HepG2 (cell line): ENCODE data around the gene ZSCAN23. TPM values are rescaled to one million over a fixed set of nuclear protein-coding genes. Genes with fewer than 3 reads are reported as not detected.

Experiments
- ARID2 ChIP-seq: sonication (generic); formaldehyde crosslinking; IDR thresholded peaks from 2 replicates; pipeline ENCODE4 v1.8.1; 2022; ENCODE audit warnings: mild to moderate bottlenecking, missing genetic modification reagents, borderline replicate concordance
- CCAR2 ChIP-seq: fragments of 200-400 bp; formaldehyde crosslinking; optimal IDR thresholded peaks from 2 replicates; pipeline ENCODE3; 2018; ENCODE audit warnings: low read depth, mild to moderate bottlenecking, low read length, moderate library complexity
- DMTF1 ChIP-seq: sonication (generic); formaldehyde crosslinking; IDR thresholded peaks from 2 replicates; pipeline ENCODE4 v1.4.0; 2020; ENCODE audit warnings: mild to moderate bottlenecking, missing genetic modification reagents
- DNMT3B ChIP-seq: conservative IDR thresholded peaks from 2 replicates; pipeline ENCODE4 v1.6.1; 2016; ENCODE audit warnings: missing biosample characterization, control low read depth
- EHMT2 ChIP-seq: fragments of 200-600 bp; sonication (generic); IDR thresholded peaks from 2 replicates; pipeline ENCODE4 v1.7.0; 2017; ENCODE audit warnings: antibody characterized with exemption, low read depth, low read length, borderline replicate concordance
- PCBP2 ChIP-seq: fragments of 200-400 bp; formaldehyde crosslinking; optimal IDR thresholded peaks from 2 replicates; pipeline ENCODE3; 2018; ENCODE audit warnings: low read length, low read depth; ENCODE audit not compliant: poor library complexity, severe bottlenecking
- PHB2 ChIP-seq: fragments of 450-650 bp; IDR thresholded peaks from 2 replicates; pipeline ENCODE4 v1.6.1; 2018; ENCODE audit not compliant: partially characterized antibody
- POGK ChIP-seq: sonication (generic); formaldehyde crosslinking; conservative IDR thresholded peaks from 2 replicates; pipeline ENCODE4 v1.8.0; 2022; ENCODE audit warnings: mild to moderate bottlenecking, moderate library complexity, missing genetic modification reagents
- RBM22 ChIP-seq: fragments of 200-400 bp; formaldehyde crosslinking; optimal IDR thresholded peaks from 2 replicates; pipeline ENCODE3; 2017; ENCODE audit warnings: mild to moderate bottlenecking, low read length, moderate library complexity
- REXO4 ChIP-seq: sonication (generic); formaldehyde crosslinking; IDR thresholded peaks from 2 replicates; pipeline ENCODE4 v1.8.0; 2022; ENCODE audit warnings: missing genetic modification reagents, mild to moderate bottlenecking, borderline replicate concordance
- SNAPC4 ChIP-seq: sonication (generic); formaldehyde crosslinking; IDR thresholded peaks from 2 replicates; pipeline ENCODE4 v1.4.0; 2020; ENCODE audit warnings: mild to moderate bottlenecking, missing genetic modification reagents
- TARDBP ChIP-seq: sonication (generic); formaldehyde crosslinking; IDR thresholded peaks from 2 replicates; pipeline ENCODE4 v1.8.0; 2022; ENCODE audit warnings: mild to moderate bottlenecking, missing genetic modification reagents
- ZBTB21 ChIP-seq: sonication (generic); formaldehyde crosslinking; IDR thresholded peaks from 2 replicates; pipeline ENCODE4 v1.4.0; 2020; ENCODE audit warnings: missing genetic modification reagents
- ZNF18 ChIP-seq: sonication (generic); formaldehyde crosslinking; IDR thresholded peaks from 2 replicates; pipeline ENCODE4 v1.8.0; 2022; ENCODE audit warnings: mild to moderate bottlenecking, missing genetic modification reagents; ENCODE audit not compliant: insufficient replicate concordance
- ZNF775 ChIP-seq: sonication (generic); formaldehyde crosslinking; IDR thresholded peaks from 2 replicates; pipeline ENCODE4 v1.4.0; 2020; ENCODE audit warnings: missing genetic modification reagents, mild to moderate bottlenecking, moderate library complexity, borderline replicate concordance
- ZNF850 ChIP-seq: sonication (generic); formaldehyde crosslinking; conservative IDR thresholded peaks from 2 replicates; pipeline ENCODE4 v1.9.0; 2021; ENCODE audit warnings: mild to moderate bottlenecking, missing genetic modification reagents
- ZZZ3 ChIP-seq: sonication (generic); formaldehyde crosslinking; IDR thresholded peaks from 2 replicates; pipeline ENCODE4 v1.4.0; 2020; ENCODE audit warnings: missing genetic modification reagents, mild to moderate bottlenecking, borderline replicate concordance
- polyA plus RNA-seq, 8 experiments: library from polyadenylated mRNA; depleted of rRNA in 3 of 8; stranded (reverse) in 7 of 8; unstranded in 1 of 8; fragments of >200 nt; fragmentation: Illumina TruSeq in 4 of 8; extraction: Trizol in 4 of 8; gene quantifications; 2 replicates each; pipeline versions ENCODE4 v1.2.1 to v1.2.3, GENCODE V29; 2011 to 2016; ENCODE audit warnings: low read depth in 4 of 8, missing spikeins in 1 of 8, mixed read lengths in 1 of 8; ENCODE audit not compliant: insufficient read depth in 1 of 8
- total RNA-seq, 5 experiments: library from RNA; depleted of rRNA; stranded (reverse); fragments of >200 nt; fragmentation: Illumina TruSeq; extraction: Trizol; gene quantifications; 2 replicates each; pipeline ENCODE4 v1.2.3, GENCODE V29; 2016; ENCODE audit warnings: low read depth in 1 of 5

Gene ZSCAN23
- total and polyA plus RNA-seq, 2 of the 13 experiments (the other 11 are each of a cell fraction or from before 2014, with no cell fraction given): 0.29 to 1.2 TPM

GRCh38 chr6:28383235-28384142 lies 59.8 kb downstream of the ZSCAN23 start (continued):
- peak; percentile 98 for TF ChIP-seq TARDBP (CRISPR knock-in tag)
- no peak for TF ChIP-seq PCBP2
- peak; percentile 49; the same call in 1 of the 2 replicates for TF ChIP-seq ZBTB21 (CRISPR knock-in tag)
- peak; percentile 89; the same call in 1 of the 2 replicates for TF ChIP-seq ZZZ3 (CRISPR knock-in tag)
- TF ChIP-seq ARID2 (CRISPR knock-in tag): peak; percentile 90
- TF ChIP-seq ZNF775: no peak
- TF ChIP-seq DNMT3B (CRISPR knock-in tag): peak; percentile 93; the same call in 1 of the 2 replicates
- peak; percentile 68; the same call in 1 of the 2 replicates for TF ChIP-seq EHMT2
- no peak for TF ChIP-seq PHB2
- peak; percentile 84; the same call in 1 of the 2 replicates for TF ChIP-seq POGK (CRISPR knock-in tag)
- TF ChIP-seq ZNF18: peak; percentile 14
- no peak for TF ChIP-seq DMTF1
- no peak; the same call in 1 of the 2 replicates for TF ChIP-seq SNAPC4 (CRISPR knock-in tag)
- TF ChIP-seq RBM22: peak; percentile 80
- TF ChIP-seq CCAR2: peak; percentile 43
- no peak for TF ChIP-seq REXO4 (CRISPR knock-in tag)
- TF ChIP-seq ZNF850 (CRISPR knock-in tag): no peak
